HEK293 (cell line): Measurements from ENCODE around the gene APBA1.

ENCODE experiments used
- CTCF ChIA-PET: fragments of 350-600 bp; formaldehyde crosslinking; extraction: SDS; loops from one replicate; lab custom pipeline; 2021; ENCODE audit warnings: antibody characterized with exemption; lab: Yijun Ruan, JAX
- POLR2A ChIA-PET: fragments of 300-600 bp; formaldehyde crosslinking; extraction: SDS; loops from one replicate; lab custom pipeline; 2020; ENCODE audit warnings: antibody characterized with exemption, inconsistent platforms; lab: Yijun Ruan, JAX
- H3K27ac ChIP-seq: fragments of 200-500 bp; sonication (Bioruptor generic); 2 replicates; pipeline ENCODE4 v1.5.1; 2014; ENCODE audit warnings: low read depth, low read length, control low read depth, inconsistent platforms; ENCODE audit errors: extremely low read depth
- H3K36me3 ChIP-seq, 2 experiments: fragments of 200-500 bp in 1 of 2; sonication (Bioruptor generic) in 1 of 2; 1 replicate in 1 of 2; 2 replicates in 1 of 2; pipeline ENCODE4 v1.5.1; 2014 to 2017; ENCODE audit warnings: inconsistent platforms in 2 of 2, low read length in 2 of 2; ENCODE audit not compliant: control insufficient read depth in 2 of 2, insufficient read depth in 1 of 2
- H3K4me1 ChIP-seq: fragments of 200-500 bp; sonication (Bioruptor generic); 2 replicates; pipeline ENCODE4 v1.5.1; 2014; ENCODE audit warnings: mild to moderate bottlenecking, low read length, inconsistent platforms; ENCODE audit not compliant: control insufficient read depth, insufficient read depth
- H3K4me3 ChIP-seq: 2 replicates; pipeline ENCODE4 v1.5.1; 2011; ENCODE audit warnings: low read depth, mild to moderate bottlenecking, control low read depth, low read length, moderate library complexity
- H3K9me3 ChIP-seq: fragments of 200-500 bp; sonication (Bioruptor generic); 2 replicates; pipeline ENCODE4 v1.5.1; 2014; ENCODE audit warnings: low read depth, low read length, inconsistent platforms; ENCODE audit not compliant: control insufficient read depth, insufficient read depth
- GLI2 ChIP-seq: fragments of 450-650 bp; formaldehyde crosslinking; IDR thresholded peaks from 2 replicates; pipeline ENCODE4; 2017; ENCODE audit warnings: missing biosample characterization, missing genetic modification characterization, low read depth, borderline replicate concordance
- HOXD13 ChIP-seq: sonication (generic); formaldehyde crosslinking; IDR thresholded peaks from 2 replicates; pipeline ENCODE4 v1.8.0; 2022; ENCODE audit warnings: missing genetic modification reagents, borderline replicate concordance
- PRDM1 ChIP-seq: fragments of 450-650 bp; formaldehyde crosslinking; IDR thresholded peaks from 2 replicates; pipeline ENCODE4; 2016; ENCODE audit warnings: missing biosample characterization, missing genetic modification characterization
- SP3 ChIP-seq: fragments of 450-650 bp; formaldehyde crosslinking; IDR thresholded peaks from 2 replicates; pipeline ENCODE4 v1.5.1; 2016; ENCODE audit warnings: missing biosample characterization, missing genetic modification characterization
- ZBTB7A ChIP-seq: fragments of 450-650 bp; formaldehyde crosslinking; IDR thresholded peaks from 2 replicates; pipeline ENCODE4 v1.5.1; 2016; ENCODE audit warnings: low read depth, missing biosample characterization, missing genetic modification characterization
- ZNF121 ChIP-seq: fragments of 450-650 bp; formaldehyde crosslinking; IDR thresholded peaks from 2 replicates; pipeline ENCODE4 v1.5.1; 2016; ENCODE audit warnings: missing biosample characterization, missing genetic modification characterization
- ZNF211 ChIP-seq: fragments of 450-650 bp; formaldehyde crosslinking; IDR thresholded peaks from 2 replicates; pipeline ENCODE4 v1.5.1; 2016; ENCODE audit warnings: low read depth, missing biosample characterization, missing genetic modification characterization
- ZNF48 ChIP-seq: fragments of 450-650 bp; formaldehyde crosslinking; IDR thresholded peaks from 2 replicates; pipeline ENCODE4 v1.5.1; 2016; ENCODE audit warnings: missing biosample characterization, missing genetic modification characterization
- ZNF558 ChIP-seq: fragments of 450-650 bp; formaldehyde crosslinking; IDR thresholded peaks from 2 replicates; pipeline ENCODE4 v1.5.1; 2016; ENCODE audit warnings: missing biosample characterization, missing genetic modification characterization
- ZNF623 ChIP-seq: fragments of 450-650 bp; formaldehyde crosslinking; IDR thresholded peaks from 2 replicates; pipeline ENCODE4 v1.5.1; 2016; ENCODE audit warnings: missing biosample characterization, missing genetic modification characterization
- ZNF792 ChIP-seq: fragments of 450-650 bp; formaldehyde crosslinking; IDR thresholded peaks from 2 replicates; pipeline ENCODE4 v1.5.1; 2016; ENCODE audit warnings: missing biosample characterization, missing genetic modification characterization
- TF ChIP-seq, protein P1 (sequence below): fragments of 450-650 bp; formaldehyde crosslinking; IDR thresholded peaks from 2 replicates; pipeline ENCODE4 v1.5.1; 2016; ENCODE audit warnings: missing biosample characterization, missing genetic modification characterization, borderline replicate concordance
- TF ChIP-seq, protein P2 (sequence below): fragments of 450-650 bp; formaldehyde crosslinking; IDR thresholded peaks from 2 replicates; pipeline ENCODE4 v1.5.1; 2016; ENCODE audit warnings: missing biosample characterization, missing genetic modification characterization
- TF ChIP-seq, protein P3 (sequence below): fragments of 450-650 bp; IDR thresholded peaks from 2 replicates; pipeline ENCODE4 v1.5.1; 2018; ENCODE audit warnings: missing biosample characterization, missing genetic modification characterization

The APBA1 gene

DNA sequence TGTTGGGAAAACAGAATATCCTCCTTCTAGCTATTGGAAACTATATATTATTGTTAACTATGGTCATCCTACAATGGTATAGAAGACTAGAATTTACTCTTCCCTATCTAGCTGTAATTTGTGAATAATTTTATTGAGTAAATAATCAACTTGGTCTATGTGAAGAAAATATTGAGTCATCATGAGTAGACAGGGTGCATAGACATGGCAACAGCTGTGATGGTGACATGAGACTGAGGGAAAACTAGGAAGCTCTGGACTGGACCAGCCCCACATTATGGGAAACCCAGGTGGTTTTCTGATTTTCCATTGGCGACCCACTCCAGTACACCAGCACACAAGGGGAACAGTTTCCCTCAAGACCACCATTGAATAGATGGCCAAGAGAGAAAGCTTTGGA is 95.0 kb downstream of the APBA1 start (continued):
- TF ChIP-seq ZBTB7A (tag by site-specific recombination): no peak
- TF ChIP-seq ZNF121: no peak
- no peak for TF ChIP-seq ZNF48 (tag by site-specific recombination)
- no peak for TF ChIP-seq ZNF792 (tag by site-specific recombination)
- TF ChIP-seq, protein P1, sequence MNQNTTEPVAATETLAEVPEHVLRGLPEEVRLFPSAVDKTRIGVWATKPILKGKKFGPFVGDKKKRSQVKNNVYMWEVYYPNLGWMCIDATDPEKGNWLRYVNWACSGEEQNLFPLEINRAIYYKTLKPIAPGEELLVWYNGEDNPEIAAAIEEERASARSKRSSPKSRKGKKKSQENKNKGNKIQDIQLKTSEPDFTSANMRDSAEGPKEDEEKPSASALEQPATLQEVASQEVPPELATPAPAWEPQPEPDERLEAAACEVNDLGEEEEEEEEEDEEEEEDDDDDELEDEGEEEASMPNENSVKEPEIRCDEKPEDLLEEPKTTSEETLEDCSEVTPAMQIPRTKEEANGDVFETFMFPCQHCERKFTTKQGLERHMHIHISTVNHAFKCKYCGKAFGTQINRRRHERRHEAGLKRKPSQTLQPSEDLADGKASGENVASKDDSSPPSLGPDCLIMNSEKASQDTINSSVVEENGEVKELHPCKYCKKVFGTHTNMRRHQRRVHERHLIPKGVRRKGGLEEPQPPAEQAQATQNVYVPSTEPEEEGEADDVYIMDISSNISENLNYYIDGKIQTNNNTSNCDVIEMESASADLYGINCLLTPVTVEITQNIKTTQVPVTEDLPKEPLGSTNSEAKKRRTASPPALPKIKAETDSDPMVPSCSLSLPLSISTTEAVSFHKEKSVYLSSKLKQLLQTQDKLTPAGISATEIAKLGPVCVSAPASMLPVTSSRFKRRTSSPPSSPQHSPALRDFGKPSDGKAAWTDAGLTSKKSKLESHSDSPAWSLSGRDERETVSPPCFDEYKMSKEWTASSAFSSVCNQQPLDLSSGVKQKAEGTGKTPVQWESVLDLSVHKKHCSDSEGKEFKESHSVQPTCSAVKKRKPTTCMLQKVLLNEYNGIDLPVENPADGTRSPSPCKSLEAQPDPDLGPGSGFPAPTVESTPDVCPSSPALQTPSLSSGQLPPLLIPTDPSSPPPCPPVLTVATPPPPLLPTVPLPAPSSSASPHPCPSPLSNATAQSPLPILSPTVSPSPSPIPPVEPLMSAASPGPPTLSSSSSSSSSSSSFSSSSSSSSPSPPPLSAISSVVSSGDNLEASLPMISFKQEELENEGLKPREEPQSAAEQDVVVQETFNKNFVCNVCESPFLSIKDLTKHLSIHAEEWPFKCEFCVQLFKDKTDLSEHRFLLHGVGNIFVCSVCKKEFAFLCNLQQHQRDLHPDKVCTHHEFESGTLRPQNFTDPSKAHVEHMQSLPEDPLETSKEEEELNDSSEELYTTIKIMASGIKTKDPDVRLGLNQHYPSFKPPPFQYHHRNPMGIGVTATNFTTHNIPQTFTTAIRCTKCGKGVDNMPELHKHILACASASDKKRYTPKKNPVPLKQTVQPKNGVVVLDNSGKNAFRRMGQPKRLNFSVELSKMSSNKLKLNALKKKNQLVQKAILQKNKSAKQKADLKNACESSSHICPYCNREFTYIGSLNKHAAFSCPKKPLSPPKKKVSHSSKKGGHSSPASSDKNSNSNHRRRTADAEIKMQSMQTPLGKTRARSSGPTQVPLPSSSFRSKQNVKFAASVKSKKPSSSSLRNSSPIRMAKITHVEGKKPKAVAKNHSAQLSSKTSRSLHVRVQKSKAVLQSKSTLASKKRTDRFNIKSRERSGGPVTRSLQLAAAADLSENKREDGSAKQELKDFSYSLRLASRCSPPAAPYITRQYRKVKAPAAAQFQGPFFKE: no peak
- TF ChIP-seq, protein P2, sequence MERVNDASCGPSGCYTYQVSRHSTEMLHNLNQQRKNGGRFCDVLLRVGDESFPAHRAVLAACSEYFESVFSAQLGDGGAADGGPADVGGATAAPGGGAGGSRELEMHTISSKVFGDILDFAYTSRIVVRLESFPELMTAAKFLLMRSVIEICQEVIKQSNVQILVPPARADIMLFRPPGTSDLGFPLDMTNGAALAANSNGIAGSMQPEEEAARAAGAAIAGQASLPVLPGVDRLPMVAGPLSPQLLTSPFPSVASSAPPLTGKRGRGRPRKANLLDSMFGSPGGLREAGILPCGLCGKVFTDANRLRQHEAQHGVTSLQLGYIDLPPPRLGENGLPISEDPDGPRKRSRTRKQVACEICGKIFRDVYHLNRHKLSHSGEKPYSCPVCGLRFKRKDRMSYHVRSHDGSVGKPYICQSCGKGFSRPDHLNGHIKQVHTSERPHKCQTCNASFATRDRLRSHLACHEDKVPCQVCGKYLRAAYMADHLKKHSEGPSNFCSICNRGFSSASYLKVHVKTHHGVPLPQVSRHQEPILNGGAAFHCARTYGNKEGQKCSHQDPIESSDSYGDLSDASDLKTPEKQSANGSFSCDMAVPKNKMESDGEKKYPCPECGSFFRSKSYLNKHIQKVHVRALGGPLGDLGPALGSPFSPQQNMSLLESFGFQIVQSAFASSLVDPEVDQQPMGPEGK (tag by site-specific recombination): no peak

DNA sequence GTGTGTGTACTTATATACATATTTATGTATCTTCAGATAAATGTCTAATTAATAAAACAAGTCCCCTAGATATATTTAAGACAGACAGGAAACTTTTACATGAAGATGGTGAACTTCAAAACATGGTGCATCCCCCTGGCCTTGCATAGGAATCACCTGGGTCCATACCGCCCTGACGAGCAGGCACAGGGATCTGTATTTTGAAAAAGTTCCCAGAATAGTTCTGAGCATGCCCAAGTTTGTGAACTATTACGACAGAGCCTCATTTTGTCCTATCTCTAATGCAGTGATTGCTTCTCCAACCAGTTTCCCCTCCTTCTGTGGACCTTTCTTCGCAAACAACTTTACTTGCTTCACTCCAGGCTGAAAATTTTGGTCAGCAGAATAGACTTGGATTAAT is 98.1 kb downstream of the APBA1 start:
- ChIA-PET CTCF (no interaction called here), POLR2A (interaction anchor here (0.6 to 1.4 kb wide), 2 partner anchors 9 to 37 kb away, joined by 3 to 4 read pairs; no protein-coding TSS in a partner anchor)
- H3K4me3 ChIP-seq: no peak overlapping the region
- H3K4me1 ChIP-seq: no peaks in the 10 kb centered on the region
- no peaks in the 10 kb centered on the region for H3K9me3 ChIP-seq
- no peaks in the 10 kb centered on the region for H3K36me3 ChIP-seq
- TF ChIP-seq, protein P3, sequence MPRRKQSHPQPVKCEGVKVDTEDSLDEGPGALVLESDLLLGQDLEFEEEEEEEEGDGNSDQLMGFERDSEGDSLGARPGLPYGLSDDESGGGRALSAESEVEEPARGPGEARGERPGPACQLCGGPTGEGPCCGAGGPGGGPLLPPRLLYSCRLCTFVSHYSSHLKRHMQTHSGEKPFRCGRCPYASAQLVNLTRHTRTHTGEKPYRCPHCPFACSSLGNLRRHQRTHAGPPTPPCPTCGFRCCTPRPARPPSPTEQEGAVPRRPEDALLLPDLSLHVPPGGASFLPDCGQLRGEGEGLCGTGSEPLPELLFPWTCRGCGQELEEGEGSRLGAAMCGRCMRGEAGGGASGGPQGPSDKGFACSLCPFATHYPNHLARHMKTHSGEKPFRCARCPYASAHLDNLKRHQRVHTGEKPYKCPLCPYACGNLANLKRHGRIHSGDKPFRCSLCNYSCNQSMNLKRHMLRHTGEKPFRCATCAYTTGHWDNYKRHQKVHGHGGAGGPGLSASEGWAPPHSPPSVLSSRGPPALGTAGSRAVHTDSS: no peak
- TF ChIP-seq ZNF211 (tag by site-specific recombination): no peak
- TF ChIP-seq ZNF623: no peak
- TF ChIP-seq GLI2 (tag by site-specific recombination): no peak
- H3K27ac ChIP-seq: no peak overlapping the region

DNA sequence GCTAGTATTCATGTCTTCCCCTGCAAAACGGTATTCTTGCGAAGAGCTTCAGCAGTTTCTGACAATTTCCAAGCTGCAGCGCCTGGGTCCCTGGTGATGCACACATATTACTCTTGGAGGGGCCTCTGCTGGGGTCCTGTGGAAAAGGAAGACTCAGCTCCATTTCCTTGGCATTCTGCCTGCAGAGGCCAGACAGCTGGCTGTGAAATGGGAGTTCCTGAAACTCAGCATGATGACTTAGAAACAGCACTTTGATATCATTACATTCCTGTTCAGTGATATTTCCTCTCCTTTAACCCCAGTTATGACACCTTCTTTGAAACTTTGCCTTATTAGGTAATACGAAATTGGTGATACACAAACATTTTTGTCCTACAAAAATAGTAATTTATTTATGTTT is 98.5 kb downstream of the APBA1 start:
- ChIA-PET CTCF (no interaction called here), POLR2A (interaction anchor here (0.6 to 1.4 kb wide), 2 partner anchors 9 to 38 kb away, joined by 3 to 4 read pairs; no protein-coding TSS in a partner anchor)
- H3K4me3 ChIP-seq: no peak overlapping the region
- no peaks in the 10 kb centered on the region for H3K9me3 ChIP-seq
- H3K27ac ChIP-seq: no peak overlapping the region
- no peaks in the 10 kb centered on the region for H3K36me3 ChIP-seq
- H3K4me1 ChIP-seq: no peaks in the 10 kb centered on the region
- no peak for TF ChIP-seq PRDM1 (tag by site-specific recombination)
- TF ChIP-seq HOXD13 (CRISPR knock-in tag): no peak
- TF ChIP-seq SP3 (tag by site-specific recombination): no peak
- no peak for TF ChIP-seq ZNF558 (tag by site-specific recombination)
